Natural killer cell (primary cell): Measurements from ENCODE around the gene OR13C5. TPM values are rescaled to one million over a fixed set of nuclear protein-coding genes. Genes with fewer than 3 reads are reported as not detected.

Experiments
- ATAC-seq, 3 donors: fragments of 150-1000 bp in 2 of 3; fragments of 200-7000 bp in 1 of 3; cut with Tn5 transposase; 1 replicate in 1 of 3; 2 replicates in 2 of 3; pipeline ENCODE4 v1.10.0; 2021; ENCODE audit warnings: mild to moderate bottlenecking in 2 of 3, moderate library complexity in 2 of 3
- DNase-seq, 2 donors: peaks; one replicate each; pipeline versions ENCODE4 v3.0.0 to v3.0.0-alpha.2; 2013 to 2021; ENCODE audit warnings: mixed read lengths in 1 of 2
- H3K27ac ChIP-seq: one replicate; pipeline ENCODE4 v1.5.1; 2013; ENCODE audit warnings: mild to moderate bottlenecking, low read length
- H3K27me3 ChIP-seq: one replicate; pipeline ENCODE4 v1.6.1; 2013; ENCODE audit warnings: low read length; ENCODE audit not compliant: control insufficient read depth, insufficient read depth
- H3K36me3 ChIP-seq: one replicate; pipeline ENCODE4 v1.6.1; 2013; ENCODE audit warnings: low read length; ENCODE audit not compliant: control insufficient read depth, insufficient read depth
- H3K4me1 ChIP-seq: one replicate; pipeline ENCODE4 v1.6.1; 2013; ENCODE audit warnings: low read length; ENCODE audit not compliant: control insufficient read depth, insufficient read depth
- H3K4me3 ChIP-seq: one replicate; pipeline ENCODE4 v1.5.1; 2013; ENCODE audit warnings: low read length
- H3K9me3 ChIP-seq: one replicate; pipeline ENCODE4 v1.6.1; 2013; ENCODE audit warnings: low read length; ENCODE audit not compliant: control insufficient read depth, insufficient read depth
- H3K27ac Mint-ChIP-seq, 2 donors: one replicate each; pipeline ENCODE4 v1.8.0; 2022; ENCODE audit warnings: mild to moderate bottlenecking in 2 of 2, mixed read lengths in 2 of 2, moderate library complexity in 1 of 2
- H3K27me3 Mint-ChIP-seq, 2 donors: one replicate each; pipeline ENCODE4 v1.8.0; 2022; ENCODE audit warnings: low read depth in 2 of 2, mixed read lengths in 2 of 2
- H3K36me3 Mint-ChIP-seq: one replicate; pipeline ENCODE4 v1.8.0; 2022; ENCODE audit warnings: mixed read lengths
- H3K4me1 Mint-ChIP-seq, 2 donors: one replicate each; pipeline ENCODE4 v1.8.0; 2022; ENCODE audit warnings: mixed read lengths in 2 of 2
- H3K4me3 Mint-ChIP-seq: one replicate; pipeline ENCODE4 v1.8.0; 2022; ENCODE audit warnings: mild to moderate bottlenecking, moderate library complexity, mixed read lengths
- H3K9me3 Mint-ChIP-seq, 2 donors: one replicate each; pipeline ENCODE4 v1.8.0; 2022; ENCODE audit warnings: mixed read lengths in 2 of 2
- CTCF ChIP-seq: fragments of 200-600 bp; IDR thresholded peaks from one replicate; pipeline ENCODE4 v1.8.0; 2022; ENCODE audit warnings: antibody characterized with exemption
- WGBS: methylation state at CpG from one replicate; pipeline ENCODE4 v1.1.7; 2013; ENCODE audit warnings: missing lambda C conversion rate; ENCODE audit not compliant: insufficient coverage; 5-methylcytosine and 5-hydroxymethylcytosine counted together
- intact Hi-C: fragments of 100-400 bp; cut with micrococcal nuclease; formaldehyde crosslinking; loops from one replicate; pipeline ENCODE4 v1.14.2; 2022
- total RNA-seq, 4 donors: library from RNA; stranded (reverse); fragments of 120-200 nt in 1 of 4; gene quantifications; one replicate each; pipeline versions ENCODE4 v1.2.3 to v1.2.4, GENCODE V29; 2013 to 2022

The OR13C5 gene
- total RNA-seq, 3 donors from 2014 or later (not counting 1 experiment from before 2014, with no cell fraction given) = not detected

GRCh38 chr9:104618104-104618503 is 18.9 kb upstream of the OR13C5 start, which contains the start of gene OR13C9:
Gene OR13C9, minus strand, starts transcription at chr9:104618204. Its CDS starts 0 bp downstream, at chr9:104618204.
- intact Hi-C loops = no loop called here
- TF ChIP-seq CTCF = no peak
- Mint-ChIP-seq H3K36me3 (no peaks in the 10 kb centered on the region), H3K4me1 (no peaks in the 10 kb centered on the region), H3K27ac (no peak within 1 kb of the TSS), H3K4me3 (no peak within 1 kb of the TSS), H3K27me3 (no peaks in the 10 kb centered on the region), H3K9me3 (peaks cover 3 to 4% of the 10 kb centered on the region in 2 donors)
- no peak within 1 kb of the TSS for H3K27ac ChIP-seq
- H3K27me3 ChIP-seq = no peaks in the 10 kb centered on the region
- H3K4me1 ChIP-seq = no peaks in the 10 kb centered on the region
- ATAC-seq (no peak), DNase-seq (no peak)
- no peaks in the 10 kb centered on the region for H3K36me3 ChIP-seq
- no peak within 1 kb of the TSS for H3K4me3 ChIP-seq
- no CpG with 5 or more reads among the region's 2 CpGs for WGBS
- H3K9me3 ChIP-seq = no peaks in the 10 kb centered on the region

GRCh38 chr9:104617418-104617817 is 18.2 kb upstream of the OR13C5 start:
- ATAC-seq (no peak), DNase-seq (no peak)
- no peaks in the 10 kb centered on the region for H3K27me3 ChIP-seq
- no peak for TF ChIP-seq CTCF
- H3K4me3 Mint-ChIP-seq = no peak overlapping the region
- H3K27me3 Mint-ChIP-seq = no peaks in the 10 kb centered on the region
- no peaks in the 10 kb centered on the region for H3K9me3 ChIP-seq
- no peak overlapping the region for H3K27ac ChIP-seq
- H3K4me1 Mint-ChIP-seq = no peaks in the 10 kb centered on the region
- H3K9me3 Mint-ChIP-seq = peaks cover 3 to 4% of the 10 kb centered on the region in 2 donors
- no peak overlapping the region for H3K4me3 ChIP-seq
- no peaks in the 10 kb centered on the region for H3K36me3 Mint-ChIP-seq
- H3K36me3 ChIP-seq = no peaks in the 10 kb centered on the region
- intact Hi-C loops = no loop called here
- no peaks in the 10 kb centered on the region for H3K4me1 ChIP-seq
- no peak overlapping the region for H3K27ac Mint-ChIP-seq

- no peak overlapping the region for H3K4me3 ChIP-seq
- ATAC-seq (no peak), DNase-seq (no peak)
- no peak overlapping the region for H3K27ac ChIP-seq
- no peaks in the 10 kb centered on the region for H3K36me3 Mint-ChIP-seq
- no peak overlapping the region for H3K27ac Mint-ChIP-seq
- H3K4me3 Mint-ChIP-seq = no peak overlapping the region
- no peaks in the 10 kb centered on the region for H3K27me3 ChIP-seq
- no peak for TF ChIP-seq CTCF
- H3K4me1 ChIP-seq = no peaks in the 10 kb centered on the region
- no peaks in the 10 kb centered on the region for H3K9me3 ChIP-seq
- no CpG with 5 or more reads among the region's 2 CpGs for WGBS
- H3K4me1 Mint-ChIP-seq = no peaks in the 10 kb centered on the region
- intact Hi-C loops = no loop called here
- no peaks in the 10 kb centered on the region for H3K36me3 ChIP-seq
- no peaks in the 10 kb centered on the region for H3K27me3 Mint-ChIP-seq
- H3K9me3 Mint-ChIP-seq = peaks cover 2 to 3% of the 10 kb centered on the region in 2 donors
Measured at GRCh38 chr9:104611213-104611612, 12.0 kb upstream of the OR13C5 start.

- Histone ChIP-seq H3K36me3 (no peaks in the 10 kb centered on the region), H3K27me3 (no peaks in the 10 kb centered on the region), H3K4me3 (no peak overlapping the region), H3K27ac (no peak overlapping the region), H3K9me3 (no peaks in the 10 kb centered on the region), H3K4me1 (no peaks in the 10 kb centered on the region)
- 55% methylated on average over 1 of the region's 1 CpG for WGBS
- H3K27me3 Mint-ChIP-seq = no peaks in the 10 kb centered on the region
- no peak overlapping the region for H3K4me3 Mint-ChIP-seq
- no peak for DNase-seq
- H3K36me3 Mint-ChIP-seq = no peaks in the 10 kb centered on the region
- no peak for TF ChIP-seq CTCF
- peaks cover 0 to 3% of the 10 kb centered on the region in 2 donors for H3K9me3 Mint-ChIP-seq
- intact Hi-C loops = no loop called here
- no peak for ATAC-seq
- H3K4me1 Mint-ChIP-seq = no peaks in the 10 kb centered on the region
- no peak overlapping the region for H3K27ac Mint-ChIP-seq
Measured at GRCh38 chr9:104608336-104608735, 9.1 kb upstream of the OR13C5 start.
